Subcutaneous adipose tissue (tissue), 4 donors: ENCODE data around the gene BAHCC1. TPM values are rescaled to one million over a fixed set of nuclear protein-coding genes. Genes with fewer than 3 reads are reported as not detected.

Source experiments
- total RNA-seq, 4 donors: library from RNA; depleted of rRNA; stranded (reverse); fragments of >200 nt; gene quantifications; one replicate each; pipeline ENCODE4 v1.1.0, GENCODE V29; 2016
- TF ChIP-seq, protein P1 (sequence below): fragments of 450-650 bp; IDR thresholded peaks from one replicate; pipeline ENCODE4 v1.5.1; 2016; ENCODE audit warnings: low read depth, mild to moderate bottlenecking, control low read depth, antibody characterized with exemption, moderate library complexity

BAHCC1 gene
- total RNA-seq, 4 donors from 2014 or later, result 2.6 to 24.1 (median 5.7) TPM

DNA sequence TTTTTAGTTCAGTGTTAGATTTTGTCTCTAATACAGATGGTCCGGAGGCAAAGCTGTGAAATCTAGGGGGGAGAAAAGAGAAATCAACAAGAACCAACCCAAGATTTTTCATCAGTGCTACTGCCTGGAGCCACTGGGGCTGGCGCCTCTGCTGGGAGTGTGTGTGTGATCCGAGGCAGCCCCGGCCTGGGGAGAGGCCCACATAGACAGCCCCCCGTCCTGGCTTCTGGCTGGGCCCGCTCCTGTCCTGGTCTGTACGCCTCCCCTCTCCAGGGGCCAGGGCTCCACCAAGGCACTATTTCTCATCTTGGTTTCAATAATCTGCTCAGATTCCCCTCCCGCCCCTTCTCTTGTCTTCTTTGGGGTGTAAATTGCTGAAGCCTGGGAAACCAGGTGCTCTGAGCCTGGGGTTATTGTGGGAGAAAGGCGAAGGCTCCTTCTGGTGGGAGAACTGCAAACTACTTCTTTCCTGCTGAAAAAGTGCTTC is 7.8 kb downstream of the BAHCC1 start:
- TF ChIP-seq, protein P1, sequence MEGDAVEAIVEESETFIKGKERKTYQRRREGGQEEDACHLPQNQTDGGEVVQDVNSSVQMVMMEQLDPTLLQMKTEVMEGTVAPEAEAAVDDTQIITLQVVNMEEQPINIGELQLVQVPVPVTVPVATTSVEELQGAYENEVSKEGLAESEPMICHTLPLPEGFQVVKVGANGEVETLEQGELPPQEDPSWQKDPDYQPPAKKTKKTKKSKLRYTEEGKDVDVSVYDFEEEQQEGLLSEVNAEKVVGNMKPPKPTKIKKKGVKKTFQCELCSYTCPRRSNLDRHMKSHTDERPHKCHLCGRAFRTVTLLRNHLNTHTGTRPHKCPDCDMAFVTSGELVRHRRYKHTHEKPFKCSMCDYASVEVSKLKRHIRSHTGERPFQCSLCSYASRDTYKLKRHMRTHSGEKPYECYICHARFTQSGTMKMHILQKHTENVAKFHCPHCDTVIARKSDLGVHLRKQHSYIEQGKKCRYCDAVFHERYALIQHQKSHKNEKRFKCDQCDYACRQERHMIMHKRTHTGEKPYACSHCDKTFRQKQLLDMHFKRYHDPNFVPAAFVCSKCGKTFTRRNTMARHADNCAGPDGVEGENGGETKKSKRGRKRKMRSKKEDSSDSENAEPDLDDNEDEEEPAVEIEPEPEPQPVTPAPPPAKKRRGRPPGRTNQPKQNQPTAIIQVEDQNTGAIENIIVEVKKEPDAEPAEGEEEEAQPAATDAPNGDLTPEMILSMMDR, result no peak

DNA sequence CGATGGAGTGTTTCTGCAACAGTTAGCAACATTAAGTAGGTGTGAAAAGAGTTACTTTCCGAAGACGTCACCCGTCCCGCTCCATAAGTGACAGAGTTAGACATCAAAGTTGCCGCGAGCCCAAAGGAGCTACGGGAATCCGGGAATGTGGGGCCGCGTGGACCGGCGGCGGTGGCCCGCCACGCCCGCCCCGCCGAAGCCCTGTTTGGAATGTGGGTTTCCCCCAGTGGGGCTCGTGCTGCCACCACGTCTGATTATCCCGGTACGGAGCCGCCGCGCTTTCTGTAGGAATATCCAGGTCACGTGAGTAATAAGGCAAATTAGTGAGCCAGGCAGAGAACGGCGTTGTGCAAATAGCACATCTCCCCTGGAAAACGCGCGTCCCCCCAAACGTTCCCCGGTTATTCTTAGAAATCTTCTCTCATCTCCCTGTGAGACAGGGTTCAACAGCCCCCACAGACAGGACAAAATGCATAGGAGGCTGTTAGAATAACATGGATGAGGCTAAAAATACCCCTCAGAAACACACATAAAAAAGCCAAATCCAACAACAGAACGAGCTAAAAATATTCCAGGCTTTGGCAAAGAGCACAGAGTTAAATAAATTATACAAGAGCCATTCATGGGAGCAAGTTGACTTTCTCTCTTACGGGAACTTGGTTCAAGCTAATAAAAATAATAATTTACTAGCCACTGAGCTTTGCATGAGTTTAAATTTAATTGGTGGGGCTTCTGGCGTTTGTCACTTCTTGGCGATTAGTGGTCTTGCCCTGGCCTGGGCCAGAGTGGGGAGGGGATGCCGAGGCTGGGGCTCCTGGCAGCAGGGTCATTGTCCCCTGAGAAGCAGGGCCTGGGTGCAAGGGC is 8.6 kb downstream of the BAHCC1 start:
- TF ChIP-seq, protein P1, result no peak

DNA sequence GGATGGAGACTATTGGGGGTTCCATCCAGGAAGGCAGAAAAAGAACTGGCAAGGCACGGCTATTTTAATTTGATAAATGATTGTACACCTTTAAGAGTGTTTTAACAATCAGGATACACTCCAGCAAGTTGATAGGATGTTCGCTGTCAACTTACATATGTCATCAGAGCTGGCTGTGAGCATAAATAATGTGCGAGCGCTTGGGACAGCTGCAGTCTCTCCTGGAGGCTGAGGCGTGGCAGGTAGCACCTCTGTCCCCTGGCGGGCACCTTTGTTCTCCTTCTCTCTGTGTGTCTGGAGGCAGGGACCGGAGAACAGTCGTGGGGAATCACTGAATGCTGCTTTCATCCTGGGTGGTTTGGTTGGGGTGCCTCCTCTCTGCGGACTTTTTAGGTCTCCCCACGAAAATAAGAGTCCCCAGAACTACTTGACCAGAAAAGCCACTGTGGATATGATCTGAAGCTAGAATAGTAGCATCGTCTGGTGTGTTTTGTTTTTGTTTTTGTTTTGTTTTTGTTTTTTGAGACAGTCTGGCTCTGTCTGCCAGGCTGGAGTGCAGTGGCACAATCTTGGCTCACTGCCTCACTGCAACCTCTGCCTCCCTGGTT is 9.4 kb downstream of the BAHCC1 start:
- TF ChIP-seq, protein P1, result no peak

GRCh38 chr17:81405411-81405872 is 10.2 kb downstream of the BAHCC1 start:
- TF ChIP-seq, protein P1, result no peak

- TF ChIP-seq, protein P1, result no peak
These were observed 11.1 kb downstream of the BAHCC1 start for GRCh38 chr17:81406117-81406953.

GRCh38 chr17:81408049-81408448 is 12.8 kb downstream of the BAHCC1 start:
- TF ChIP-seq, protein P1, result no peak
